Measurements from ENCODE around the gene FGF19.
"Not testable (repeated sequence)": the region's sequence is repeated elsewhere in the genome, so short reads cannot be mapped to it uniquely, and the experiment has no call there.

The FGF19 gene

DNA sequence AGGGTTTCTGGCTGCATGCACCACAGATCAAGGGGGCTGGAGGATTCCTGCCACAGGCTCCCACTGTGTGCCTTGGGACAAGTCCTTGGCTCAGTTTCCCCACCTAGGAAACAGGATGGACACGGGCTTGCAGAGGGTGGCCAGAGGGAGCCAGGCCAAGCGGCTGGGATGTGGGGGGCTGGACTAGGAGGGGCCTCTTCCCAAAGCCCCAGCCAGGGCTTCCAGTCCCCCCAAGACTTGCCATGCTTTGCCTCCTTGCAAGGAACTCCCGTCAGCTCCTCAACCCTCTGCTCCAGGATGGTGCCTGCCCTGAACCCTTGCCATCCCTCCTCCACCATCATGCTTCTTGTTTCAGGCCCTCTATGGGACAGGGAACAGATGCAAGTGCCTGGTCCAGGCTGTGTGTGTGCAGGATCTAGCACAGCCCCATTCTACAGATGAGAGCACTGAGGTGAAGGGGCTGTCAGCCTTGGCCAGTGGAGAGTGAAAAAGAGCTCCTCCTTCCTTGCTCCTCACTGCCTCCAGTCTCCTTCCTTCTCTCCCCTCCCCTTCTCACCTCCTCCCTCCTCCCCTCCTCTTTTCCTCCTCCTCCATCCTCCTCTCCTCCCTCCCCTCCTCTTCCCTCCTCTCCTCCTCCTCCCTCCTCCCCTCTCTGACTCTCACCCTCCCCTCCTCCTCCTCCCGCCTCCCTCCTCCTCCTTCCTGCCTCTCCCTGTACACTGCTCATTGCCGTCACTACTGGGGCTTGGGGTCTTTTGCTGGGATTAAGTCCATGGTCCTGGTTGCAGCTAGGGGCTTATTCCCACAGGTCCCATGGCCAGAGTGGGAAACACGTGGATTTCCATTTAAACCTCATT is 13.3 kb upstream of the FGF19 start:
- no peak for FAIRE-seq

DNA sequence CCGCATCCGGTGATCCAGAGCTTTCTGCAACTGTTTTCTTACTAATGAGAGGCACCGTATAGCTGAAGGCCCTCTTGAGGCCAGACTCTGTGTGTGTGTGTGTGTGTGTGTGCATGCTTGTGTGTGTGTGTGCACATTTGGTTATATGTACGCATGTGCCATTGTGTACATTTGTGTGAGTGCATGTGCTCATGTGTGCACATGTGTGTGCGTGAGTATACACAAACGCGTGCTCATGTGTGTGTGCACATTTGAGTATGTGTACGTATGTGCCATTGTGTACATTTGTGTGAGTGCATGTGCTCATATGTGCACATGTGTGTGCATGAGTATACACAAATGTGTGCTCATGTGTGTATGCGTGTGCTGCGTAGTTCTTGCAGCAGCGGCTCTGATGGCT is 12.3 kb upstream of the FGF19 start:
- no peak for FAIRE-seq

DNA sequence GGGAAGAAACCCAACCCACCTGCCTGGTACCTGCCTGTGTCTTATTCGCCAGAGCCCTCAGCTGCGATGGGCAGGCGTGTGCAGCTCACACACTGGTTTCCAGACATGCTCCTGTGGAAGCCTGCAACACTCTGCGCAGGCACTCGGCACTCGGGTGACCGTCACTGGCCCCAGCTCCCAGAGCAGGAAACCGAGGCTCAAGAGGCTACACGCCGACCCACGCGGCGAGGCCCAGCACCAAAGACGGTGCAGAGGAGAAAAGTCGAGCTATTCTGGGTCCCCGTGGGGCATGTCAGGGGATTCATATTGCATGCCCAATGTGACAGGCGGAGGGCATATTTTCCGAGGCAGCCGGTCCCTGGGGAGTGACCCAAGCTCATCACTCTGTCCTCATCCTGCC is 11.6 kb upstream of the FGF19 start:
- no peak for FAIRE-seq

DNA sequence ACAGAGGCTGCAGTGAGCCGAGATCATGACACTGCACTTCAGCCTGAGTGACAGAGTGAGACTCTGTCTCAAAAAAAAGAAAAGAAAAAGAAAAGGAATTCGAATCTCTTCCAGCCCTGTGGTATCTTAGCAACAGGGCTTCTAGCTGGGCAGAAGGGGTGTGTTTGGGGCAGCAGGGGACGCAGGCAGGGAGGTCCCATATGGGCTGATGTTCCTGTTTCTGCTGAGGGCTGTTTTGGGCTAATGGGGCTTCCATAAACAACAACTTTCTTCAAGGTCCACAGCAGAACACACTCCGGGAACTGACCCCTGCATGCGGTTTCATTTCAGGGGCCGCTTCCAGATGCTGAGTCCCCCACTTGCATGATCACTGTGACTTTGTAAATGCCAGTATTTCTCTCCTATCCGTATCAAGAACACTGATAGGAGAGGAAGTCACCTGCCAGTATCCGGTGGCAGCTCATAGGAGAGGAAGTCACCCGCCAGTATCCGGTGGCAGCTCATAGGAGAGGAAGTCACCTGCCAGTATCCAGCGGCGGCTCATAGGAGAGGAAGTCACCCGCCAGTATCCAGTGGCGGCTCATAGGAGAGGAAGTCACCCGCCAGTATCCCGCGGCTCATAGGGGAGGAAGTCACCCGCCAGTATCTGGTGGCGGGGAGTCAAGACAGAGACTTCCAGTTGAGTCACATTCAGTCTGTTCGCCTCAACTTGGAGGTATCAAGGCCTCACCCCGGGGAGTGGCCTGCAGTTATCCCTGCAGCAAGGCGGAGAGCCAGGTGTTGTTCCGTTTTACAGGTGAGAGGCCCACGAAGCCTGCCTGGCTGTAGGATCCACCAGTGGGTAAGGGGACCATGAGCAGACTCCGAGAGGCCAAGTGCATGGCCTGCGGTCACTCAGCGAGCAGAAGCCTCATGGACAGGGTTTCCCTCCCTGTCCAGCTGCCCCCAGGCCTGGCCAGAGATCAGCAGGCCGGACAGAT is 8.3 kb upstream of the FGF19 start:
- no peak for FAIRE-seq

DNA sequence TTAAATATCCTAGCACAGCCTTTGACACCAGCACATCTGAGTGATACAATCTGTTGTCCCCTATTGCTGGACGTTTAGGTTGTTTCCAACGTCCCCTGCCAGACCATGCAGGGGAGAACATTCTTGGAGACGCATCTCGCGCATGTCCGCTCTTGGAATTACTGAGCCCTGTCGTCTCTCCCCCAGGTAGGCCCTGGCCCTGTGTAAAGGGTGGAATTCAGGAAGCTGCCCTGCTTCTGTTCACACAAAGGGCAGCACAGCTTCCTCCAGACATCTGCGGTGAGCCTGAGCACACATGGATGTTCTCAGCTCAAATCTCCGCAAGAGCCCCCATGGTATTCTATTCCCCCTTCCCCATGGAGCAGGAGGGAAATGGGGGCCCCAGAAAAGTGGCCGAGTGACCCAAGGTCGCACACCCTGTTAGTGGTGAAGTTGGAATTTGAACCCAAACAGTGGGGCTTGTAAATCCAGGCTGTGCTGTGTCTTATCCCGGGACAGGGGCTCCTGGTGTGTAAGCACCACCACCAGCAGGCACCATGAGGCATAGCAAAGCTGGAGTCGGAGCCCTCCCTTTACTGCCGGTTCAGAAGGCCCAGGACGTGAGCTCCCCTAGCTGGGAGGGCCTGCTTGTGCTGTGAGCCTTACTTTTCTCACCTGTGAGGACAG is 5.0 kb upstream of the FGF19 start:
- FAIRE-seq, result no peak

DNA sequence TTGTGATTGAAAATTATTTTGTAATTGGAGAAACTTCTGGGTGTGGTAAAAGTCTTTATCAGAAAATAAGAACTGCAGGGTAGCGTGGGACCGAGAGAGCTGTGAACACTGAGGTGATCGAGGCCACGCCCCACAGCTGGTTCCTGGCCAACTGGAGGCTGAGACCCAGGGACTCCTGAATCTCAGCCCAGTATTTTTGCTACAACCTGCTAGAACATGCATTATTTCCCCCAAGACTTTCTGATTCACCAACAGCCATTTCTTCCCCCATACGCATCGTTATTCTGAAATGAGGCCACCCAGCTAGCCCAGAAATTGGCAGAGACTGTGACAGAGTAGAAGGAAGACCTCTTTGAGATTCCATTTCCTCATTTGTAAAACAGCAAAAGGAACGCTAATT is 3.4 kb upstream of the FGF19 start:
- FAIRE-seq, result no peak

DNA sequence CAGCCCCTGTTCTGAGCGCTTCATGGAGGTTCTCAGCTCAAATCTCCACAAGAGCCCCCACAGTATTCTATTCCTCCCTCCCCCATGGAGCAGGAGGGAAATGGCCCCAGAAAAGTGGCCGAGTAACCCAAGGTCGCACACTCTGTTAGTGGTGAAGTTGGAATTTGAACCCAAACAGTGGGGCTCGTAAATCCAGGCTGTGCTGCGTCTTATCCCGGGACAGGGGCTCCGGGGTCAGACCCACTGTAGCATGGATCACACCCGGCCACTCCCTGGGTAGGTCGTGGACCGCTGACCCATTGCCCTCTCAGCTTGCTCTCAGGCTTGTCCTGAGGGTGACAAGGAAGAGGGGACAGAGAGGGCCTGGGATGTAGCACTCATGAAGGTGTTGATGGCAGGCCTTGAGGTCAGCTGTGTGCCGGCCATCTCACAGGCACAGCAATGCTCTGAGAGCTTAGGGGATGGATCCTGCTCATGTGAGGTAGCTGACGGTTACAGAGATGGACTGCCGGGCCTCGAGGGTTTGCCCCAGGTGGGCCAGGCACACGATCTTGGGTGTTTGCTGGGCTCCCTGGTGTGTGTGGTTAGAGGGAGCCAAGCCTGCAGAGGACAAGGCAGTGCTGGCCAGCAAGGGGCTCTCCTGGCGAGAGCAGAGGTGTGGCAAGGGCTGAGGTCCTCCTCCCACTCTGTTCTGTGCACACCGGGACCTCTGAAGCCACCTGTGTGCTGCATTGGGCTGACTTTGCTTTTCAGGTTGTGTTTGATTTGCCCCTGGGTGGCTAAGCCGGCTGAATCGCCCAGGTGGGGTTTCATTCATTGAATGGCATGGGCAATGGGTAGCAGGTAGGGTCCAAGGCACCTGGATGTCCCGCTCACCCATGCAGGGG is 2.3 kb upstream of the FGF19 start:
- FAIRE-seq, result no peak

DNA sequence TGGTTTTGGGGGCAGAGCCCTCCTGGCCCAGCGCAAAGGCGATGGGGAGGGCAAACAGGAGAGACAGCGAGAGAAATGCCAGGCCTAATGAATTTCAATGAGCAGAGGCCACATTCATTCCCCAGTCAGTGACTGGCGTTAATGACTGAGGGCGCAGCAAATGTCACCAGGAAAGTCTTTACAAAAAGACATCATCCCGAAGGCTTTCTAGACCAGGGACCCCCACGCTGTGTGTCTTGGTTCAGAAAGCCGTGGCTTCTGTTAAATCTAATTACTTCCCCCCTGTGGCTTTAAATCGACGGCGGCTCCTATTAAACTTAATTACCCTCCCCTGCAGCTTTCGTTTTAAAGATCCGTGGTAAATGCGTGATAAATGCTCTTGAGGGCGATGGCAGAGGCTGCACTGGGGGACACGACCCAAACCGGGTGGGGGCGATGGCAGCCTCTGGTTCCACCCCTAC is 1.6 kb upstream of the FGF19 start:
- no peak for FAIRE-seq

DNA sequence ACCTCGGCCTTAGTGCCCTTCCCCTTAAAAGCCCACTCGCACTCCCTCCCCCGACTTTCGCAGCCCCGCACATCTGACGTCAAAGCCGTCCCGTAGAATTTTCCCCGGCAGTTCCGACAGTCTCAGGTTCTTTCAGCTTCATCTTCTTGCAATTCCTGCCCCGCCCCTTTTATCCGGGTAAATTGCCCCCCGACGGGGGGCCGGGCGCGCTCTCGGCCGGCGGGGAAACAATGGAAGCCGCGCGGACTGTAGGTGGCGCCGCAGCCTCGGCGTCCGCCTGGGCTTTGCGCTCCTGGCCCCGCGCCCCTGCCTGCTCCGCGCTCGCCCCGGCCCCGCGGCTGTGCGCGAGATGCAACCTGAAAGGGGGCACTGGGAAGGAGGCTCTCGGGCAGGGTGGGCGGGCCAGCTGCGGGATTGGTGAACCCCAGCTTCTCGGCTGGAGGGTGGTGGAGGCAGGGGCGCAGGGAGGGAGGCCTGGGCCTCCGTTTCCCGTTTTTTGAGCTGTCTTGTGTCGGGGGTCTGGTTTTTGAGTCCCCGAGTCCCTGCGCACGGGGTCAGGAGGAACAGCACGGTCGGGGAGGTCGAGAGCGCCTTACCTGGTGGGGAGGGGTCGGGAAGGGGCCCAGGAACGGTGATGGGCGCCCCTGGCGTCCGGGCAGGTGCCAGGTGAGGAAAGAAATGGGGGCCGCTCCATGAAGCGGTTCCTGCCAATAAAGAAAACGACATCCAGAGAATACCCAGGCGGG is 859 bp upstream of the FGF19 start:
- FAIRE-seq, result no peak

DNA sequence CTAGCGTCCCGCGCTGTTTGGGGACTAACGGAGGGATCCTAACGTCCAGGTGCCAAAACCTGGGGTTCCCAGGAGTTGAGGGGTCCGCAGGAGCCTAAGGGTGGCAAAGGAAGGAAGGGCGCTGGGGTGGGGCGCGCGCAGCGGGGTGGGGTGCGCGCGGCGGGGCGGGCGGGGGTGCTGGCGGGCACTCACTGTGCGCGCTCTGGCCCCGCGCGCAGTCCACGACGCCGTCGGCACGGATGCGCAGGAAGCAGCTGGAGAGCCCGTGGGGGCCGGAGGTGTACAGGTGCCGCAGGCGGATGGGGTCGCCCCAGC is 412 bp downstream of the FGF19 start:
- FAIRE-seq, result no peak

DNA sequence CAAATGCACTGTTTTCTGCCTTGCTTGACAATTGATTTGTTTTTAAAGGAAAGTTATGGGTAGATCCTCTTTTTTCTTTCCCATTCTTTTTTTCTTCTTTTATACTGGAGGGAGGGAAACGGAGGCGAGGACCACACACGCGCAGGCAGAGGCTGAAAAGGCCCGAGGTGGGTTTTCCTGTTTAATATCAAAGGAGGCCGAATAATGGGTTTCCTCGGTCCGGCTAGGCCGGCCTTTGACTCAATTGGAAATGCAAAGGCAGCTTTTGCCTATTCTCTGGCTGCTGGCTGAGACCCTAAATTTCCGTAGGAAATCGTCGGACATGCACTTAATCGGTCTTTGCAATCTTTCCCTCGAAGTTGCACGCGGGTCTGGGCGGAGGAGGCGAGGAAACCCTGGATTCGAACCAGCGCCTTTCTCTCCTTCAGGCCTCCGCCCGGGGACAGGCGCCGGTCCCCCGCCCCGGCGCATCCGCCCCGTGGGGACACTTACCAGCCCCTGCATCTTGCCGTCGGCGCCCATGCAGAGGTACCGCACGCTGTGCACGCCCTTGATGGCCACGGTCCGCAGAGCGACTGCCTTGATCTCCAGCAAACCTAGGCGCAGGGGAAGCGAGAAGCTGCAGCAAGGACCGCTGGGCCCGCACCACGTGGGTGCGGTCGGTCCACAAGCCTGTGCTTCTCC is 911 bp downstream of the FGF19 start:
- no peak for FAIRE-seq

DNA sequence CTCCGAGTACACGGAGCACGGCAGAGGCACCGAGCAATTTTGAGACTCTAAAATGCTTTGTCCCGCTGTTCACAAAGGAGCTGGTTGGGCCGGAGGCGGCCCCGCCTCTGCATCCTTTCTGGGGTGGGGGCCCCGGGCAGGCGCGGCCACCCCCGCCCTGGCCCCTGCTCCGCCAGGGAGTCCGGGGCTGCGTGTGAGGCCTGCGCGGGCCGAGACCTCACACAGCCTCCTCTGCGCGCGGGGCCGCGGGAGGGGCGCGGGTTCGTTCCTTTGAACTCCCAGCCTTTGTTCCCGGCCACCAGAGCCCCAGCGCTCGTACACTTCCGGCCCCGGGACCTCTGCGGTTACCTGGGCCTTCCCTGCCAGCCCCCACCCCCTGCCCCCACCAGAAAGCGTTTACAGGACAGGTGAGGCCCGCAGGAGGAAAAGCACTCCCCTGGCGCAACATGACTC is 1.6 kb downstream of the FGF19 start:
- no peak for FAIRE-seq

DNA sequence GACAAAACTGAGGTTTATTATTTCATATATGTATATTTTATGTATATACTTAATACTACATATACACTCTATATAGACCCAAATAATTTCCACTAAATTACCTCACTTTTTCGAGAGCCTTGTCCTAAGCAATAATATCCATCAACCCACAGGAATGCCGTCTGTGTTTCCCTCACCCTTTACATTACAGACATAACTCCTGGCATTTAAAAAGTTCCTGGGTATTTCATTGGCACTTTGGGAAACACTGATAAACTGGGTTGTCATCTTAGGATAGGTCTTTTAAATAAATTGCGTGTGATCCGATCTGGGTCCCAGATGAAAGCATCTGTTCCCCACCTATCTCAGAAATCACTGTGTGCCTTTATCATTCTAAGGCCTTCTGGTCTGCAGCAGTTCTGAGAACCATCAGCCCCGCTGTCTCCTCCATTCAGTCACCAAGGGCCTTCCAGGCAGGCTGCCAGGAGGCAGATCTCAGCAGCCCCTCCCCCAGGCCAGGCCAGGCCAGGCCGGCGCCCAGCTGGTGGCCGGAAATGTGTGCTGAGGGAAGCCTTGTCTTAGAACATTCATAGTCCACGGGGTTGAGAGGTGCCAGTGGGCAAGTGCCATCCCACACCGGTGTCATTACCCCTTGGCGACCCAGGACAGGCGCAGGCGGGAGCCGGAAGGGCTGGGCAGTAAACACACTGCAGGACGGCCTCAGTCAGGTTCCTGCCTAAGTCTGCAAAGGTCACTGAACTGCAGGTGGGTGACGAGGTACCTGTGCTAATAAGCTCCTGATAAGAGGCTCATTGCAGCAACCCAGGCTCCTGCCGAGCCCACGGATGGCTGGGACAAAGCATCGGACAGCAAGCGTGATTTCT is 3.3 kb downstream of the FGF19 start:
- FAIRE-seq, result no peak

DNA sequence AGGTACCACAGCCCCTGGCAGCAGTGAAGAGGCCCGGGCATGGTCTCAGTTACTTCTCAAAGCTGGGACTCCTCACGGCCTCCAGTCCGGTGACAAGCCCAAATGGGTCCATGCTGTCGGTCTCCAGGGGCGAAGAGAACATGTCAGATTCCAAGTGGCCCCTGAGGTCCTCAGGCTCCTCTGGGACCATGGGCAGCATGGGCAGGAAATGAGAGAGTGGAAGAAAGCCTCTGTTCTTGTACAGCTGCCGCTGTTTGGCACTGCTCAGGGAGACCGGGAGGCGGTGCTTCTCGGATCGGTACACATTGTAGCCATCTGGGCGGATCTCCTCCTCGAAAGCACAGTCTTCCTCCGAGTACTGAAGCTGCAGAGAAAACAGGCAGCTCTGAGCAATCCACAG is 4.6 kb downstream of the FGF19 start:
- no peak for FAIRE-seq

DNA sequence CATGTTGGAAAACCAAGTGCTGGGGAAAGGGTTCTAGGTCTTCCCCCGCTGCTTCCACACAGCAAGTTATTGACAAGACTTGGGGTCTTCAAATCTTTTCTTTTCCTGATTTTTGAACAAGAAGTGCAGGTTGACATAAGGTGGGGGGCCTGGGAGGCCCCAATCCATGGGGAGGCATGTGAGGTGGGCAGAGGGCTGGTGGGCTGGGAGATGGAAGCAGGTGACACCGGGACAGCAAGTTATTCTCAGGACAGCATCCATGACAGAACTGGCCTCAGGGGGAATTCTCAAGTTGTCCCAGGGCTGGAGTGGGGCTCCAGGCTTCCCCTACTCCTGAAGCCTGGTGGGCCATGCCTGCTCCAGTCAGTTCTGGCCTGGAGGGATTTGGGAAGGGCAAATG is 5.5 kb downstream of the FGF19 start:
- no peak for FAIRE-seq

DNA sequence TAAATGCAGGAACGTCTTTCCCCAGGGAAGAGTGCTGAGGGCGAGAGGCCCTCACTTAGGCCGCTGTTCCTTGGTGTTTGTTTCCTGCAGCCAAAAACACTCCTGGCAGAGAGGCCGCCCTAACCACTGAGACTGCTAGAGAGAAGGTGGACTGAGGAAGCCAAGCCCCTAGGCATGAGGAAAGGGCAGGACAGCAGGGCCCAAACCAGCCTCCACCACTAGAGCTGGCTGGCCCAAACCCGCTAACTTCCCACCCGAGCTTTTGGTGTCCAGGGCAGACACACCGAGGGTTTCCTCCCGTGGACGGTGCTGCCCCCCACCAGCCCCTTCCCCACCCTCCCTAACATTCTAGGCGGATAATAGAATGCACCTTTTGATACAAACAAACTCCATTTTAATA is 6.0 kb downstream of the FGF19 start:
- no peak for FAIRE-seq

DNA sequence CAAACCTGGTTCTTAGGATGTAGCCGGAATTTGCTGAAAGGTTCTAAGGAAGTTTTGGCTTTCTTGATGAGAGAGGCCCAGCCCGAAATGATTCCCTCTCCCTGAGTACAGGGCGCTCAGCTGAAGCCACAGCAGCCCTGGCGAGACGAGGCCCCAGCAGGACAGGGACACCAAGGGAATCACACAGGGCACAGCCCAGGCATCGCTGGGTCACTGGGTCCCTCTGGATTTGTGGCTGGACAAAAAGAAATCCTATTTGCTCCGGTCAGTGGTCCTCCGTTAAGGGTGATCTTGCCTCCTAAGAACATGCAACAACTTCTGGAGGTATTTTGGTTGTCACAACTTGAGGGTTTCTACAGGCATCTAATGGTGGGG is 6.4 kb downstream of the FGF19 start:
- no peak for FAIRE-seq

DNA sequence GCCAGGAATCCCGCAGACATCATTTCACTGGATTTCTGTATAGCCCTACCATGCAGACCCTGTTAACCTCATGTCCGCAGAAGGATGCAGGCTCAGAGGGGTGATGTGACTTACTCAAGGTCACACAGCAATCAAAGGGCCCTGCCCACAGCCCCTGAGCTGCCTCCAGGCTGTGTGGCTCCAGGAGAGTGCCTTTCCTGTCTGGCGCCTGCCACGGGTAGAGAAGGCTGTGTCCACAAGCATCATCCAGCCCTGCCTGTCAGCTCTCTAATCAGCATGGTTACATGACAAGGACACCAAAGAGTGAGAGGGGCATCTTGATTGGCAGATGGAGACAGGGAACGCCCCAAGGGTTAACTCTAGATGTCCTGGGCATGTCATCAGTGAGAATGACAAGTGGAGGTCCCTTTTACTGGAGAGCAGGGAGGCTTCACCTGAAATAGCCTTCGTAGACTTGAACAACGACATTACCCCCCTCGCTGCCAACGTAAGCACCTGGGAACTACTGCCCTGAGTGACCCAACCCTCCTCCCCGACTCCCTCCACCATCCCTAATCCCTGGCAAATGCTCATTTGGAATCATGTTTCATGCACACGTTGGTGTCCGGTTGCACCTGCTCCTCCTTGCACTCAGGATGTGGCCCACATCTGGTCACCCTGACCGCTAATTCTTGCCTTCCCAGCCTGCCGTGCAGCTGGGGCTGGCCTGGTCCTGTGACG is 6.9 kb downstream of the FGF19 start:
- FAIRE-seq, result no peak

DNA sequence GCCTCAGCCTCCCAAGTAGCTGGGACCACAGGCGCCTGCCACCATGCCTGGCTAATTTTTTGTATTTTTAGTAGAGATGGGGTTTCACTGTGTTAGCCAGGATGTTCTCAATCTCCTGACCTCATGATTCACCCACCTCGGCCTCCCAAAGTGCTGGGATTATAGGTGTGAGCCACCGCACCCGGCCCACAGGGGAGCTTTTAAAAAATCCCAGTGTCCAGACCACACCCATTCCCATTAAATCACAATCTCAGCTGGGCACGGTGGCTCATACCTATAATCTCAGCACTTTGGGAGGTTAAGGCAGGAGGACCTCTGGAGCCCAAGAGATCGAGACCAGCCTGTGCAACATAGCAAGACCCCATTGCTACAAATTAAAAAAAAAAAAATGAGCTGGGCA is 7.8 kb downstream of the FGF19 start:
- not testable (repeated sequence) for FAIRE-seq

Measured in endometrium (tissue), 2 donors.